NB4 (cell line): Measurements from ENCODE around the gene TMEM150A.
"Not testable (repeated sequence)": the region's sequence is repeated elsewhere in the genome, so short reads cannot be mapped to it uniquely, and the experiment has no call there.

Experiments
- DNase-seq: peaks from one replicate; pipeline ENCODE4 v3.0.0; 2010; ENCODE audit warnings: low read depth
- H3K4me3 ChIP-seq: one replicate; pipeline ENCODE4 v1.5.1; 2011; ENCODE audit warnings: mild to moderate bottlenecking, low read depth, low read length, moderate library complexity
- MYC ChIP-seq: IDR thresholded peaks from 2 replicates; pipeline ENCODE4 v1.6.1; 2011; ENCODE audit warnings: low read depth, low read length
- POLR2A ChIP-seq: IDR thresholded peaks from 2 replicates; pipeline ENCODE4 v1.6.1; 2011; ENCODE audit warnings: mild to moderate bottlenecking; ENCODE audit not compliant: insufficient read length; ENCODE audit errors: extremely low read depth
- TF ChIP-seq, protein P1 (sequence below): IDR thresholded peaks from 2 replicates; pipeline ENCODE4 v1.6.1; 2011; ENCODE audit warnings: low read depth, low read length
- TF ChIP-seq, protein P2 (sequence below): IDR thresholded peaks from one replicate; pipeline ENCODE4 v1.5.1; 2012; ENCODE audit warnings: low read depth, low read length

TMEM150A gene

DNA sequence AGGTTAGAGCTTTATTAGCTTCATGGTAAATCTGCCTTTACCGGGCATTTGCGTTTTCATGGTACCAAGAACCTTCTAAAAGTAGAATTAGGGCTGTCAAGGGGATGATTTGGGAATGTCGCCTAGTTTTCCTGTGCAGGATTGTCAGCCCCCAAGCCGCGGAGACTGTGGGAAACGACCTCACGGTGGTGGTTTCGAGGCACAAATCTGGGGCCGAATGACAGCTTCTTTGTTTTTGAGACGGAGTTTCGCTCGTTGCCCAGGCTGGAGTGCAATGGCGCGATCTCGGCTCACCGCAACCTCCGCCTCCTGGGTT, 12.9 kb upstream of the TMEM150A start:
- DNase-seq: no peak
- no peak overlapping the region for H3K4me3 ChIP-seq
- TF ChIP-seq POLR2A: no peak
- TF ChIP-seq, protein P1, sequence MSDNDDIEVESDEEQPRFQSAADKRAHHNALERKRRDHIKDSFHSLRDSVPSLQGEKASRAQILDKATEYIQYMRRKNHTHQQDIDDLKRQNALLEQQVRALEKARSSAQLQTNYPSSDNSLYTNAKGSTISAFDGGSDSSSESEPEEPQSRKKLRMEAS: no peak
- TF ChIP-seq MYC: no peak
- TF ChIP-seq, protein P2, sequence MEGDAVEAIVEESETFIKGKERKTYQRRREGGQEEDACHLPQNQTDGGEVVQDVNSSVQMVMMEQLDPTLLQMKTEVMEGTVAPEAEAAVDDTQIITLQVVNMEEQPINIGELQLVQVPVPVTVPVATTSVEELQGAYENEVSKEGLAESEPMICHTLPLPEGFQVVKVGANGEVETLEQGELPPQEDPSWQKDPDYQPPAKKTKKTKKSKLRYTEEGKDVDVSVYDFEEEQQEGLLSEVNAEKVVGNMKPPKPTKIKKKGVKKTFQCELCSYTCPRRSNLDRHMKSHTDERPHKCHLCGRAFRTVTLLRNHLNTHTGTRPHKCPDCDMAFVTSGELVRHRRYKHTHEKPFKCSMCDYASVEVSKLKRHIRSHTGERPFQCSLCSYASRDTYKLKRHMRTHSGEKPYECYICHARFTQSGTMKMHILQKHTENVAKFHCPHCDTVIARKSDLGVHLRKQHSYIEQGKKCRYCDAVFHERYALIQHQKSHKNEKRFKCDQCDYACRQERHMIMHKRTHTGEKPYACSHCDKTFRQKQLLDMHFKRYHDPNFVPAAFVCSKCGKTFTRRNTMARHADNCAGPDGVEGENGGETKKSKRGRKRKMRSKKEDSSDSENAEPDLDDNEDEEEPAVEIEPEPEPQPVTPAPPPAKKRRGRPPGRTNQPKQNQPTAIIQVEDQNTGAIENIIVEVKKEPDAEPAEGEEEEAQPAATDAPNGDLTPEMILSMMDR: no peak

DNA sequence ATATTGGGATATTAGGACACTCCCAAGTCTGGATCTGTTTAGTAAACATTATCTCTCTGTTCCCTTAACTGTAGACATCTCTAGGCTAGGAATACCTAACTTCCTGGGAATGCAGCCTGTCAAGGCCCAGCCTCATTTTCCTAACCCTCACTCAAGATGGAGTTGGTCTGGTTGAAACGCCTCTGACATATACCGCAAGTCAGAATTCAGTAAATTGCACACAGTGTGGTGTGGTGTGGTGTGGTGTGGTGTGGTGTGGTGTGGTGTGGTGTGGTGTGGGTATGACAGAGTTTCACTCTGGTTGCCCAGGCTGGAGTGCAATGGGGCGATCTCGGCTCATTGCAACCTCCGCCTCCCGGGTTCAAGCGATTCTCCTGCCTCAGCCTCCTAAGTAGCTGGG, 12.3 kb upstream of the TMEM150A start:
- not testable (repeated sequence) for DNase-seq, H3K4me3 ChIP-seq

DNA sequence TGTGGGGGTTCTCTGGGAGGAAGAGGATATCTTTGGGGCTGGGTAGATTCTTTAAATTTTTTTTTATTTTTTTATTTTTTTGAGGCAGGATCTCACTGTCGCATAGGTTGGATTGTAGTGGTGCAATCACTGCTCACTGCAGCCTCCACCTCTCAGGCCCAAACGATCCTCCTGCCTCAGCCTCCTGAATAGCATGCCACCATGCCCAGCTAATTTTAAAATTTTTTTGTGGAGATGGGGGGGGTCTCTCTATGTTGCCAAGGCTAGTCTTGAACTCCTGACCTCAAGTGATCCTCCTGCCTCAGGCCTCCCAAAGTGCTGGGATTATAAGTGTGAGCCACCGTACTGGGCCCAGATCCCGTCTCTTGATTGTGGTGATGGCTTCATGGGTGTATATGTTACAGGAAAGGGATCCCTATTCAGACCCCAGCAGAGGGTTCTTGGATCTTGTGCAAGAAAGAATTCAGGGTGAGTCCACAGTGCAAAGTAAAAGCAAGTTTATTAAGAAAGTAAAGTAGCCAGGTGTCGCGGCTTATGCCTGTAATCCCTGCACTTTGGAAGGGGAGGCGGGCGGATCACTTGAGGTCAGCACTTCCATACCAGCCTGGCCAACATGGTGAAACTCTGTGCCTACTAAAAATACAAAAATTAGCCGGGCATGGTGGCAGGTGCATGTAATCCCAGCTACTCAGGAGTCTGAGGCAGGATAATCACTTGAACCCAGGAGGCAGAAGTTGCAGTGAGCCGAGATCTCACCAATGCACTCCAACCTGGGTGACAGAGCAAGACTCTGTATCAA, 11.4 kb upstream of the TMEM150A start:
- TF ChIP-seq, protein P2: no peak
- no peak for TF ChIP-seq MYC
- no peak for TF ChIP-seq POLR2A
- TF ChIP-seq, protein P1: no peak
- DNase-seq: no peak
- no peak overlapping the region for H3K4me3 ChIP-seq

DNA sequence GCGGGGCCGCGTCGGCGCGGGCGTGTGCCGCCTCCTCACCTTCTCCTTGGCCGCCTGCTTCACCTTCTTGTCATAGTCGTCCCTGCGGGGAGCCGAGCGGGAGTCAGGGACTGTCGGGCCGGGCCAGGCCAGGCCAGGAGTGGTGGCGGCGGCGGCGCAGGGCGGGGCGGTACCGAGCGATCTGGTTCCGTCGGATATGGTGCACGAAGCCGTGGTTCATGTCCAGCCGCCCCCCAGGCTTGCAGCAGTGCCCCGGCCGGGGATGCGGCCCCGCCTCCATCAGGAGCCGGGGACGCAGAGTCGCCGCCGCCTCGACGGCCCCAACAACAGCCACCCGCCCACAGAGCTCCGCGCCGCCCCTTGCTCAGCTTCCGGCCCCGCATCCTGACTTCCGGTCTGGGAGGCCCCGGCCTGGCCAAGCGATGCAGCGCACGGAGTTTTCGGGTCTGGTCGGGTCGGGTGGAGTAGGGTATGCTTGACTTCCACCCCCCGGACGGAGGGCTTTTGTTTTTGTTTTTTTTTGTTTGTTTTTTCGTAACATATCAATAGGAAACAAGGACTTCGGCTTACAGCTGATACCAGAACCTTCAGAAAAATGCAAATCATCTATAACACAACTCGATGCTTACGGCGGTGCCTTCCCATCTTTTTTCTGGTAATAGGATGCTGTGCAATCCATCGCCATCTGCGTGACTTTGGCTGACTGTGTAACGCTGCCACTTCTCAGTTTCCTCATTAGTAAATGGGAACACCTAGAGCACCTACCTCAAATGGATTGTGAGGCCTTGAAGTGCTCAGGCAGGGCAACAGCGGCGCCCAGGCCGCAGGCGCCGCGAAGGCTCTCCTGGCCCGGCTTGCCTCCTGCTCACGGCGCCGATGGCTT, 9.4 kb upstream of the TMEM150A start, which contains the start of gene C2orf68:
Gene C2orf68, minus strand, starts transcription at position 362 of the 883 bp plus-strand sequence. Its CDS starts 82 bp downstream, at position 280.
- peak; percentile 96 for DNase-seq
- TF ChIP-seq, protein P2: no peak
- TF ChIP-seq, protein P1: no peak
- TF ChIP-seq POLR2A: peak; percentile 92
- H3K4me3 ChIP-seq: peak within 1 kb of the TSS; percentile 92

DNA sequence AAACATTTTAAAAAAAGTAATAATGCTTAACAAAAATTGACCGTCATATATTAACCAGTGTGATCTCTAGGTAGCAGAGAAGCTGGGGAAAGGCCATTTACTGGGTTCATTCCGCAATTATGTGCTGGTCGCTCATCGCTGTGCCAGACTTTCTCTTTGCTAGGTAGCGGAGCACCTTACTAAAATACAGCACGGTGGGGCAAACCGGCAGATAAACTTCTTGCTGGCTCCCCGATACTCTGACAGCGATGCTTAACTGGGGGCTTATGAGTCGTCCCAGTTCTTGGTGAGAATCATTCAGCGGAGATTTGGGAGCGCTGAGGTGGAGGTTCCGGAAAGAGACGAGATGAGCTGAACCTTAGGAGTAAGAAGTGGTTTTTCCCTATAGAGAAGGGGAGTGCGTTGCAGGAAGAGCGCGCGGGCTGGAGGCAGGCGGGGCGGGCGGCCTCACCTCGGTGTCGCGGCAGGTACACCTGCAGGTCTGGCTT, 8.8 kb upstream of the TMEM150A start:
- DNase-seq: no peak
- TF ChIP-seq, protein P2: no peak
- H3K4me3 ChIP-seq: peak overlapping the region; percentile 92
